SK-N-SH treated with all-trans-retinoic acid at 6 μM for 48 hours (cell line): ENCODE measurements around the gene TMEM39B.
A peak's percentile ranks its signal among the peaks of the same experiment; 100 is the strongest.
"Not testable (repeated sequence)": the region's sequence is repeated elsewhere in the genome, so short reads cannot be mapped to it uniquely, and the experiment has no call there.

ENCODE experiments used
- ATAC-seq: fragments of 200-7000 bp; cut with Tn5 transposase; 3 replicates; pipeline ENCODE4 v1.9.1; 2020; ENCODE audit warnings: mild to moderate bottlenecking, moderate library complexity
- ARNTL ChIP-seq: fragments of 450-650 bp; formaldehyde crosslinking; IDR thresholded peaks from 2 replicates; pipeline ENCODE4 v1.5.0; 2020; ENCODE audit warnings: low read depth, mild to moderate bottlenecking, moderate library complexity, borderline replicate concordance
- CSDC2 ChIP-seq: fragments of 250-450 bp; sonication (Bioruptor Pico); IDR thresholded peaks from 2 replicates; pipeline ENCODE4 v1.5.0; 2020; ENCODE audit warnings: mild to moderate bottlenecking, moderate library complexity
- ESRRG ChIP-seq: fragments of 250-450 bp; sonication (Bioruptor Pico); IDR thresholded peaks from 2 replicates; pipeline ENCODE4 v1.6.1; 2021; ENCODE audit warnings: mild to moderate bottlenecking
- GLIS3 ChIP-seq: fragments of 250-450 bp; sonication (Bioruptor Pico); IDR thresholded peaks from 2 replicates; pipeline ENCODE4 v1.5.0; 2020; ENCODE audit warnings: mild to moderate bottlenecking, moderate library complexity
- ISL1 ChIP-seq: fragments of 250-450 bp; sonication (Bioruptor Pico); IDR thresholded peaks from 2 replicates; pipeline ENCODE4 v2.1.2; 2022; ENCODE audit warnings: mild to moderate bottlenecking, moderate library complexity
- OSR1 ChIP-seq: fragments of 250-450 bp; sonication (Bioruptor Pico); IDR thresholded peaks from 2 replicates; pipeline ENCODE4 v1.8.0; 2022; ENCODE audit warnings: moderate library complexity, mild to moderate bottlenecking, inconsistent platforms
- PATZ1 ChIP-seq: fragments of 250-450 bp; sonication (Bioruptor Pico); IDR thresholded peaks from 2 replicates; pipeline ENCODE4 v1.8.0; 2020; ENCODE audit warnings: mild to moderate bottlenecking, moderate library complexity, borderline replicate concordance
- PPARA ChIP-seq: fragments of 250-450 bp; sonication (Bioruptor Pico); IDR thresholded peaks from 2 replicates; pipeline ENCODE4 v1.5.0; 2020; ENCODE audit warnings: mild to moderate bottlenecking, borderline replicate concordance
- RARB ChIP-seq: fragments of 250-450 bp; sonication (Bioruptor Pico); IDR thresholded peaks from 2 replicates; pipeline ENCODE4 v1.8.0; 2021; ENCODE audit warnings: mild to moderate bottlenecking, moderate library complexity
- SNAI2 ChIP-seq: fragments of 250-450 bp; sonication (Bioruptor Pico); IDR thresholded peaks from 2 replicates; pipeline ENCODE4 v1.5.0; 2020; ENCODE audit warnings: mild to moderate bottlenecking, moderate library complexity
- TCF4 ChIP-seq: fragments of 250-450 bp; sonication (Bioruptor Pico); IDR thresholded peaks from 2 replicates; pipeline ENCODE4 v1.8.0; 2021; ENCODE audit warnings: mild to moderate bottlenecking, moderate library complexity, borderline replicate concordance
- TOX ChIP-seq: fragments of 250-450 bp; sonication (Bioruptor Pico); IDR thresholded peaks from 2 replicates; pipeline ENCODE4 v1.8.0; 2021; ENCODE audit warnings: mild to moderate bottlenecking, moderate library complexity, borderline replicate concordance
- TSHZ2 ChIP-seq: fragments of 250-450 bp; sonication (Bioruptor Pico); IDR thresholded peaks from 2 replicates; pipeline ENCODE4 v1.5.0; 2020; ENCODE audit warnings: mild to moderate bottlenecking, moderate library complexity
- ZC3H10 ChIP-seq: fragments of 250-450 bp; sonication (Bioruptor Pico); IDR thresholded peaks from 2 replicates; pipeline ENCODE4 v1.5.1; 2021; ENCODE audit warnings: mild to moderate bottlenecking, moderate library complexity
- ZFP3 ChIP-seq: fragments of 250-450 bp; sonication (Bioruptor Pico); IDR thresholded peaks from 2 replicates; pipeline ENCODE4 v1.5.0; 2020; ENCODE audit warnings: mild to moderate bottlenecking, moderate library complexity
- ZFP30 ChIP-seq: fragments of 450-650 bp; formaldehyde crosslinking; IDR thresholded peaks from 2 replicates; pipeline ENCODE4 v1.5.0; 2022; ENCODE audit warnings: mild to moderate bottlenecking, moderate library complexity
- ZNF565 ChIP-seq: fragments of 450-650 bp; formaldehyde crosslinking; conservative IDR thresholded peaks from 2 replicates; pipeline ENCODE4 v1.5.0; 2020; ENCODE audit warnings: low read depth, mild to moderate bottlenecking, moderate library complexity
- ZNF8 ChIP-seq: fragments of 450-650 bp; formaldehyde crosslinking; IDR thresholded peaks from 2 replicates; pipeline ENCODE4 v1.5.0; 2020; ENCODE audit warnings: mild to moderate bottlenecking, moderate library complexity
- TF ChIP-seq, protein P1 (sequence below): fragments of 250-450 bp; sonication (Bioruptor Pico); IDR thresholded peaks from 2 replicates; pipeline ENCODE4 v1.5.1; 2020; ENCODE audit warnings: low read depth, mild to moderate bottlenecking, moderate library complexity
- TF ChIP-seq, protein P2 (sequence below): fragments of 250-450 bp; sonication (Bioruptor Pico); IDR thresholded peaks from 2 replicates; pipeline ENCODE4 v1.5.1; 2021; ENCODE audit warnings: mild to moderate bottlenecking, moderate library complexity
- TF ChIP-seq, protein P3 (sequence below): fragments of 250-450 bp; sonication (Bioruptor Pico); IDR thresholded peaks from 2 replicates; pipeline ENCODE4 v1.8.0; 2021; ENCODE audit warnings: low read depth, mild to moderate bottlenecking, moderate library complexity, borderline replicate concordance

TMEM39B gene

DNA sequence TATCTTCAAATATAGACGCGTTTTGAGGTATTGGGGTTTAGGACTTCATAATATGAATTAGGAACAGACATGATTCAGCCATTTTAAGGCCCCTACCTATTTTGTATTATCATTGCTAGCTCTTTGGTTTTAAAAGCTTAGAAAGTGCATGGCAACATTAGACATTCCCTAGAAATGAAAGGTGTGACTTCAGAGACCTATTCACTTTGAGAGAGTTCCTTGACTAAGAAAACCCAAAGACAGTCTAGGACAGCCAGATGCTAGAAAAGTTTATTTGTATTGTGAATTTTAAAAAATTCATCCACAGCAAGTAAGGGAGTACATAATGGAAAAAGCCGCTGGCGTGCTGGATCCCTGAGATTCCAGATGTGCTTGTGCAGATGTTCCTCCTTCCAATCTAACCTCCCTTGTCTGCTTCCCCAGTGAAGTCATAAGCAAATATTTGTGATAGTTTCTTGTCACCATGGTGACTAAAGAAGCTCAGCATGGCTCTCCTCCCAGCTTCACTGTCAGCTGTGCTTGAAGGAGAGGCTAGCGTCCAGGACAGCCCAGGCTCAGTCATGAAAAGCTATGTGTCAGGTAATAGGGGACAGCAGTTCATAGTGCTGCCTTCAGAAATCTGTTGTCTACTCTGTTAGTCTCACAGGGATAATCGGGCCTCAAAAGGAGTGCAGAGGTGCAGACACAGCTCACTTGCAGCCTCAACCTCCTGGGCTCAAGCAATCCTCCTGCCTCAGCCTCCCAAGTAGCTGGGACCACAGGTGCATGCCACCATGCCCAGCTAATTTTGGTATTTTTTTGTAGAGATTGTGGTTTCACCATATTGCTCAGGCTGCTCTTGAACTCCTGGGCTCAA is 69.9 kb downstream of the TMEM39B start:
- TF ChIP-seq ISL1 (CRISPR knock-in tag): no peak
- TF ChIP-seq ZNF8 (CRISPR knock-in tag): no peak
- no peak for TF ChIP-seq ARNTL (CRISPR knock-in tag)
- TF ChIP-seq SNAI2 (CRISPR knock-in tag): no peak
- no peak for TF ChIP-seq PATZ1 (CRISPR knock-in tag)
- no peak for TF ChIP-seq TSHZ2 (CRISPR knock-in tag)
- TF ChIP-seq, protein P1, sequence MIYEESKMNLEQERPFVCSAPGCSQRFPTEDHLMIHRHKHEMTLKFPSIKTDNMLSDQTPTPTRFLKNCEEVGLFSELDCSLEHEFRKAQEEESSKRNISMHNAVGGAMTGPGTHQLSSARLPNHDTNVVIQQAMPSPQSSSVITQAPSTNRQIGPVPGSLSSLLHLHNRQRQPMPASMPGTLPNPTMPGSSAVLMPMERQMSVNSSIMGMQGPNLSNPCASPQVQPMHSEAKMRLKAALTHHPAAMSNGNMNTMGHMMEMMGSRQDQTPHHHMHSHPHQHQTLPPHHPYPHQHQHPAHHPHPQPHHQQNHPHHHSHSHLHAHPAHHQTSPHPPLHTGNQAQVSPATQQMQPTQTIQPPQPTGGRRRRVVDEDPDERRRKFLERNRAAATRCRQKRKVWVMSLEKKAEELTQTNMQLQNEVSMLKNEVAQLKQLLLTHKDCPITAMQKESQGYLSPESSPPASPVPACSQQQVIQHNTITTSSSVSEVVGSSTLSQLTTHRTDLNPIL (CRISPR knock-in tag): no peak
- TF ChIP-seq, all 23 proteins: peak for 0
- ATAC-seq: peak; percentile 80

GRCh38 chr1:32143302-32143695 is 70.6 kb downstream of the TMEM39B start:
- ATAC-seq: not testable (repeated sequence)

DNA sequence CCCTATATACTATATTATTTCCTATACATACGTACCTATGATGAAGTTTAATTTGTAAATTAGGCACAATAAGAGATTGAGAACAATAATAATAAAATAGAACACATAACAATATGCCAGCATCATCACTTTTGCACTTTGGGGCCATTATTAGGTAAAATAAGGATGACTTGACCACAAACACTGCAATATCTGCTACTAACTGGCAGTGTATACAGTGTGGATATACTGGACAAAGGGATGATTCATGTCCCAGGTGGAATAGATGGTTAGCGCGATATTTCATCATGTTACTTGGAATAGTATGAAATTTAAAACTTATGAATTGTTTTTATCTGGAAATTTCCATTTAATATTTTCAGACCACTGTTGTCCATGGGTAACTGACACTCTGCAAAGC is 71.3 kb downstream of the TMEM39B start:
- TF ChIP-seq RARB (CRISPR knock-in tag) (no peak), TSHZ2 (CRISPR knock-in tag) (no peak), CSDC2 (CRISPR knock-in tag) (no peak), ZNF565 (CRISPR knock-in tag) (no peak), PATZ1 (CRISPR knock-in tag) (no peak), ESRRG (no peak), GLIS3 (CRISPR knock-in tag) (no peak), ZC3H10 (no peak), ZFP30 (CRISPR knock-in tag) (no peak), ZFP3 (no peak), TOX (no peak), OSR1 (no peak), PPARA (no peak), ISL1 (CRISPR knock-in tag) (no peak), TCF4 (CRISPR knock-in tag) (no peak)
- TF ChIP-seq, protein P2, sequence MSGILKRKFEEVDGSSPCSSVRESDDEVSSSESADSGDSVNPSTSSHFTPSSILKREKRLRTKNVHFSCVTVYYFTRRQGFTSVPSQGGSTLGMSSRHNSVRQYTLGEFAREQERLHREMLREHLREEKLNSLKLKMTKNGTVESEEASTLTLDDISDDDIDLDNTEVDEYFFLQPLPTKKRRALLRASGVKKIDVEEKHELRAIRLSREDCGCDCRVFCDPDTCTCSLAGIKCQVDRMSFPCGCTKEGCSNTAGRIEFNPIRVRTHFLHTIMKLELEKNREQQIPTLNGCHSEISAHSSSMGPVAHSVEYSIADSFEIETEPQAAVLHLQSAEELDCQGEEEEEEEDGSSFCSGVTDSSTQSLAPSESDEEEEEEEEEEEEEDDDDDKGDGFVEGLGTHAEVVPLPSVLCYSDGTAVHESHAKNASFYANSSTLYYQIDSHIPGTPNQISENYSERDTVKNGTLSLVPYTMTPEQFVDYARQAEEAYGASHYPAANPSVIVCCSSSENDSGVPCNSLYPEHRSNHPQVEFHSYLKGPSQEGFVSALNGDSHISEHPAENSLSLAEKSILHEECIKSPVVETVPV (CRISPR knock-in tag): no peak
- TF ChIP-seq, protein P1 (CRISPR knock-in tag): no peak
- TF ChIP-seq, protein P3, sequence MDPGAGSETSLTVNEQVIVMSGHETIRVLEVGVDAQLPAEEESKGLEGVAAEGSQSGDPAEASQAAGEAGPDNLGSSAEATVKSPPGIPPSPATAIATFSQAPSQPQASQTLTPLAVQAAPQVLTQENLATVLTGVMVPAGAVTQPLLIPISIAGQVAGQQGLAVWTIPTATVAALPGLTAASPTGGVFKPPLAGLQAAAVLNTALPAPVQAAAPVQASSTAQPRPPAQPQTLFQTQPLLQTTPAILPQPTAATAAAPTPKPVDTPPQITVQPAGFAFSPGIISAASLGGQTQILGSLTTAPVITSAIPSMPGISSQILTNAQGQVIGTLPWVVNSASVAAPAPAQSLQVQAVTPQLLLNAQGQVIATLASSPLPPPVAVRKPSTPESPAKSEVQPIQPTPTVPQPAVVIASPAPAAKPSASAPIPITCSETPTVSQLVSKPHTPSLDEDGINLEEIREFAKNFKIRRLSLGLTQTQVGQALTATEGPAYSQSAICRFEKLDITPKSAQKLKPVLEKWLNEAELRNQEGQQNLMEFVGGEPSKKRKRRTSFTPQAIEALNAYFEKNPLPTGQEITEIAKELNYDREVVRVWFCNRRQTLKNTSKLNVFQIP (CRISPR knock-in tag): no peak
- no peak for ATAC-seq

- ATAC-seq: not testable (repeated sequence)
These were observed 75.1 kb downstream of the TMEM39B start for GRCh38 chr1:32147799-32148198.
